Pancreas (tissue), 10 donors: ENCODE data around the gene SALL4. TPM values are rescaled to one million over a fixed set of nuclear protein-coding genes. Genes with fewer than 3 reads are reported as not detected.
"Not testable (repeated sequence)": the region's sequence is repeated elsewhere in the genome, so short reads cannot be mapped to it uniquely, and the experiment has no call there.

Experiments
- ATAC-seq, 4 donors: fragments of 200-7000 bp; cut with Tn5 transposase; one replicate each; pipeline versions ENCODE4 v1.8.0 to v1.9.1; 2020; ENCODE audit warnings: mild to moderate bottlenecking in 4 of 4, moderate library complexity in 4 of 4
- DNase-seq, 6 donors: peaks; one replicate each; pipeline ENCODE4 v3.0.0-alpha.2; 2020
- FAIRE-seq: peaks from 2 replicates; lab custom pipeline; 2012; peaks lifted over from hg19 to GRCh38; lab: Jason Lieb, UNC
- H3K27ac ChIP-seq, 4 donors: fragments of 200-600 bp; sonication (generic); 1 replicate in 3 of 4; 2 replicates in 1 of 4; pipeline versions ENCODE4 v1.5.0 to v1.8.0; 2020
- H3K27me3 ChIP-seq, 4 donors: fragments of 200-600 bp; one replicate each; pipeline ENCODE4 v1.8.0; 2021
- H3K36me3 ChIP-seq, 3 donors: fragments of 200-600 bp; sonication (generic) in 1 of 3; one replicate each; pipeline versions ENCODE4 v1.5.0 to v1.8.0; 2020 to 2021
- H3K4me1 ChIP-seq, 3 donors: fragments of 200-600 bp; one replicate each; pipeline ENCODE4 v1.8.0; 2021
- H3K4me3 ChIP-seq, 4 donors: fragments of 200-600 bp; sonication (generic) in 2 of 4; one replicate each; pipeline versions ENCODE4 v1.5.0 to v1.8.0; 2020 to 2021
- H3K9me3 ChIP-seq, 4 donors: fragments of 200-600 bp; one replicate each; pipeline ENCODE4 v1.8.0; 2021
- CTCF ChIP-seq, 4 donors: fragments of 200-600 bp; sonication (generic) in 3 of 4; IDR thresholded peaks; one replicate each; pipeline versions ENCODE4 v1.5.0 to v1.8.0; 2021; ENCODE audit warnings: antibody characterized with exemption in 4 of 4
- WGBS, 2 donors: extraction: QIAGEN DNeasy Blood & Tissue Kit; methylation state at CpG; one replicate each; pipeline ENCODE4 v1.1.7; 2013; 5-methylcytosine and 5-hydroxymethylcytosine counted together
- intact Hi-C, 3 donors: fragments of 100-400 bp; cut with DNase I; formaldehyde crosslinking; loops; one replicate each; pipeline versions ENCODE4 v1.11.1 to v1.14.2; 2022
- polyA plus RNA-seq, 2 donors: library from polyadenylated mRNA; stranded (reverse); fragments of 200-250 nt; gene quantifications; one replicate each; pipeline ENCODE4 v1.2.3, GENCODE V29; 2013
- total RNA-seq, 6 donors: library from RNA; stranded (reverse); fragmentation: NEBNext Ultra II Directional in 4 of 6; extraction: Animal tissue kit (Norgen Biotek cat#: 25700) in 4 of 6; gene quantifications; one replicate each; pipeline versions ENCODE4 v1.2.1 to v1.2.4, GENCODE V29; 2021 to 2023
- donor health status: healthy with polysubstance abuse.
- donor health status: DM: no; HTN: no; CAD: no; lungs with moderate emphysema.
- donor health status: DM: no; HTN: no; CAD: no.
- donor health status: control.
- donor health status: control.
- donor health status: Bipolar disorder and iron deficiency.
- donor health status: DM: yes; HTN: yes; CAD: no.
- donor health status: DM: no; HTN: no; CAD: no.
- donor health status: DM: no; HTN: no; CAD: no.
- donor health status: DM: yes; HTN: yes; CAD: no.

Gene SALL4
- total and polyA plus RNA-seq, 8 donors, result 1.1 to 3.0 (median 1.9) TPM

- Histone ChIP-seq H3K9me3 (no peaks in the 10 kb centered on the region), H3K4me1 (no peaks in the 10 kb centered on the region), H3K36me3 (no peaks in the 10 kb centered on the region), H3K27ac (no peak overlapping the region), H3K4me3 (no peak overlapping the region), H3K27me3 (no peaks in the 10 kb centered on the region)
- intact Hi-C loops, result no loop called here
- 71 to 84% methylated on average over 8 of the region's 8 CpGs for WGBS, 2 donors
- DNase-seq (no peak), FAIRE-seq (no peak), ATAC-seq (no peak)
- no peak for TF ChIP-seq CTCF (IDR thresholded peaks at IDR 0.05)
These were observed 24.1 kb upstream of the SALL4 start for GRCh38 chr20:51826372-51826771.

DNA sequence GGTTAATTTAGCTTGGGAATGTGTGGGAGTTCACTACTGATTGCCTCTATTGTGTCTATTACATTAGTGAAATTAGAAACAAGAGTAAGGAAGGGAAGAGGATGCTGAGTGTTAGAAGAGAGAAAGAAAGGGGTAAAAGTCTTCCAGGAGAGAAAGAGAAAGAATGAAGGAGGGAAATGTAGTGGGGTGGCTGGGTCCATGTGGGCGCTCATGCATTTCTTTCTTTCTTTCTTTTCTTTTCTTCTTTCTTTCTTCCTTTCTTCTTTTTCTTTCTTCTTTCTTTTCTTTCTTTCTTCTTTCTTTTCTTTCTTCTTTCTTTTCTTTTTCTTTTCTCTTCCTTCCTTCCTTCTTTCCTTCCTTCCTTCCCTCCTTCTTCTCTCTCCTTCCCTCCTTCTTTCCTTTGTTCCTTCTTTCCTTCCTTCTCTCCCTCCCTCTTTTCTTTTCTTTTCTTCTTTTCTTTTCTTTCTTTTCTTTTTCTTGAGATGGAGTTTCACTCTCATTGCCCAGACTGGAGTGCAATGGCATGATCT, 16.2 kb upstream of the SALL4 start:
- Histone ChIP-seq H3K4me1 (no peaks in the 10 kb centered on the region), H3K27ac (no peak overlapping the region), H3K36me3 (no peaks in the 10 kb centered on the region), H3K9me3 (no peaks in the 10 kb centered on the region), H3K4me3 (no peak overlapping the region), H3K27me3 (no peaks in the 10 kb centered on the region)
- ATAC-seq (no peak), DNase-seq (no peak), FAIRE-seq (no peak)
- intact Hi-C loops, result no loop called here
- 32 to 50% methylated on average over 1 of the region's 1 CpG for WGBS, 2 donors
- TF ChIP-seq CTCF (IDR thresholded peaks at IDR 0.05), result no peak

DNA sequence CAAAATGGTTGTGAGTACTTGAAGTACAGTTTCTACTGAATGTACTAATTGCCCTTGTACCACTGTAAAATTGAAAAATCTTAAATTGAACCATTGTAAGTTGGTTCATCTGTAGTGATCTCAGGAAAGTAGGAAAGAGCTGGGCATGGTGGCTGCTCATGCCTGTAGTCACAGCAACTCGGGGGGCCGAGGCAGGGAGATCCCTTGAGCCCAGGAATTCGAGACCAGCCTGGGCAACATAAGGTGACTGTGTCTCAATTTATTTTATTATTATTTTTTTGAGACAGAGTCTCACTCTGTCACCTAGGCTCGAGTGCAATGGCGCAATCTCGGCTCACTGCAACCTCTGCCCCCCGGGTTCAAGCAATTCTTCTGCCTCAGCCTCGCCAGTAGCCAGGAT, 14.5 kb upstream of the SALL4 start:
- 71 to 85% methylated on average over 8 of the region's 8 CpGs for WGBS, 2 donors
- H3K4me1 ChIP-seq, H3K27ac ChIP-seq, H3K4me3 ChIP-seq, DNase-seq, H3K9me3 ChIP-seq, FAIRE-seq, H3K27me3 ChIP-seq, ATAC-seq, intact Hi-C loops, H3K36me3 ChIP-seq: not testable (repeated sequence)

- Histone ChIP-seq H3K27ac (no peak overlapping the region), H3K27me3 (no peaks in the 10 kb centered on the region), H3K4me1 (no peaks in the 10 kb centered on the region), H3K9me3 (no peaks in the 10 kb centered on the region), H3K36me3 (no peaks in the 10 kb centered on the region), H3K4me3 (no peak overlapping the region)
- ATAC-seq, result no peak
- DNase-seq, result no peak
- intact Hi-C loops, result no loop called here
- no peak for FAIRE-seq
- WGBS, 2 donors, result 55 to 62% methylated on average over 5 of the region's 5 CpGs
- TF ChIP-seq CTCF (IDR thresholded peaks at IDR 0.05), result no peak
These were observed 13.2 kb upstream of the SALL4 start for GRCh38 chr20:51815383-51816076.

DNA sequence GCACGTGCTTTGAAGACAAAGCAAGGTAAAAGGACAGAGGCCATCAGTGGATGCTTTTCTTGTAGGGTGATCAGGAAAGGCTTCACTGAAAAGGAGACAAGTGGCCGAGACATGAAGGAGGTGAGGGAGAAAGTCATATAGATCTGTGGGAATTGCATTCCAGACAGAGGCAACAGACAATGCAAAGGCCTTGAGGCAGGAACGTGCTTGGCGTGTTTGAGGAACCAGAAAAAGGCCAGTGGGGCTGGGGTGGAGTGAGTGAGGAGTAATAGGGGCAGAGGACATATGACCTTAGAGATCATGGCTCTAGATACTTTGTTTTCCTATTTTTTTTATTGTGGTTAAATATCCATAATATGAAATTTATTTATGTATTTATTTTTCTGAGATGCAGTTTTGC, 10.5 kb upstream of the SALL4 start:
- FAIRE-seq (no peak), ATAC-seq (no peak), DNase-seq (no peak)
- H3K27ac ChIP-seq, result no peak overlapping the region
- no peak for TF ChIP-seq CTCF (IDR thresholded peaks at IDR 0.05)
- H3K4me3 ChIP-seq, result no peak overlapping the region
- H3K27me3 ChIP-seq, result no peaks in the 10 kb centered on the region
- intact Hi-C loops, result no loop called here
- WGBS, 2 donors, result 65 to 75% methylated on average over 4 of the region's 4 CpGs
- H3K9me3 ChIP-seq, result no peaks in the 10 kb centered on the region
- no peaks in the 10 kb centered on the region for H3K36me3 ChIP-seq
- no peaks in the 10 kb centered on the region for H3K4me1 ChIP-seq
